ENCODE results near the gene CYP4A22. TPM values are rescaled to one million over a fixed set of nuclear protein-coding genes. Genes with fewer than 3 reads are reported as not detected.

Gene CYP4A22
- total RNA-seq, 1 experiment from 2014 or later, result not detected

- Histone ChIP-seq H3K4ac (ENCODE audit: low read depth, low read length) (no peak overlapping the region), H4K5ac (ENCODE audit: insufficient read length, low read depth, low read length) (no peak overlapping the region), H3K18ac (ENCODE audit: insufficient read length, low read depth, low read length) (no peak overlapping the region), H4K20me1 (ENCODE audit: control insufficient read depth, insufficient read depth, insufficient read length) (no peaks in the 10 kb centered on the region), H3T11ph (ENCODE audit: low read length) (no peak overlapping the region), H3K9me3 (ENCODE audit: control insufficient read depth, low read depth, low read length) (no peaks in the 10 kb centered on the region), H2AFZ (ENCODE audit: low read length) (no peak overlapping the region), H3K9ac (ENCODE audit: extremely low read depth, insufficient read length, low read length) (no peak overlapping the region), H3K27ac (ENCODE audit: insufficient read length, low read depth, low read length) (no peak overlapping the region), H3K4me2 (ENCODE audit: insufficient read depth, insufficient read length, low read length) (no peak overlapping the region), H3K79me2 (ENCODE audit: insufficient read depth, low read length) (no peaks in the 10 kb centered on the region), H4K91ac (ENCODE audit: insufficient read length, low read depth, low read length) (no peak overlapping the region), H4K8ac (replicated peaks; ENCODE audit: insufficient read length, low read depth, low read length) (no peak overlapping the region), H3K79me1 (ENCODE audit: insufficient read depth, low read depth, low read length, poor library complexity, severe bottlenecking) (no peaks in the 10 kb centered on the region), H3K23ac (ENCODE audit: insufficient read length, low read depth, low read length) (no peak overlapping the region), H2BK5ac (ENCODE audit: insufficient read length, low read length) (no peak overlapping the region), H2BK120ac (ENCODE audit: low read depth, low read length, poor library complexity, severe bottlenecking) (no peak overlapping the region), H3K27me3 (ENCODE audit: insufficient read depth, low read length) (no peaks in the 10 kb centered on the region), H2BK15ac (ENCODE audit: low read depth, low read length) (no peak overlapping the region), H2AK5ac (ENCODE audit: insufficient read length, low read length) (no peak overlapping the region), H3K4me1 (ENCODE audit: insufficient read depth, low read length) (no peaks in the 10 kb centered on the region), H2BK20ac (ENCODE audit: low read depth, low read length, poor library complexity, severe bottlenecking) (no peak overlapping the region), H3K23me2 (ENCODE audit: insufficient read length, low read depth, low read length, poor library complexity, severe bottlenecking) (no peaks in the 10 kb centered on the region), H3K14ac (ENCODE audit: insufficient read depth, low read length) (no peak overlapping the region), H2BK12ac (ENCODE audit: insufficient read length, low read depth, low read length) (no peak overlapping the region), H3K56ac (ENCODE audit: insufficient read length, low read depth, low read length) (no peak overlapping the region)
- no peak for TF ChIP-seq CTCF (conservative IDR thresholded peaks at IDR 0.05)
- no peaks in the 10 kb centered on the region for H3K4me1 Mint-ChIP-seq
- peaks cover 38% of the 10 kb centered on the region for H3K27me3 Mint-ChIP-seq (ENCODE audit: low read depth)
- peaks cover 4 to 16% (median 11%) of the 10 kb centered on the region in 3 experiments; a peak in 6 of 7 replicates for H3K36me3 Mint-ChIP-seq (ENCODE audit: insufficient read depth in 1 of 3, low read depth in 3 of 3)
- DNase-seq, result no peak
- peaks cover 25 to 32% of the 10 kb centered on the region in 2 experiments for H3K9me3 Mint-ChIP-seq
- no peak overlapping the region for H3K27ac Mint-ChIP-seq
- no peak overlapping the region for H3K4me3 Mint-ChIP-seq
These were observed 27.3 kb downstream of the CYP4A22 start for GRCh38 chr1:47164552-47164951.
